SK-N-MC (cell line): Measurements from ENCODE around the gene NISCH.

Experiments used
- EZH2 ChIP-seq: fragments of 200-600 bp; sonication (generic); IDR thresholded peaks from one replicate; pipeline ENCODE4 v1.6.1; 2017; ENCODE audit warnings: antibody characterized with exemption
- POLR2AphosphoS5 ChIP-seq: IDR thresholded peaks from 2 replicates; pipeline ENCODE4 v1.6.1; 2012; ENCODE audit warnings: mild to moderate bottlenecking, low read depth, low read length, borderline replicate concordance

GRCh38 chr3:52453496-52454249 lies 1.7 kb upstream of the NISCH start, which contains the start of gene TNNC1:
- TF ChIP-seq POLR2AphosphoS5: no peak
- TF ChIP-seq EZH2: no peak
